Central memory CD4-positive, alpha-beta T cell (primary cell): ENCODE measurements around the gene TTC7B.

ENCODE experiments used
- DNase-seq: peaks from one replicate; pipeline ENCODE4 v3.0.0; 2022

TTC7B gene

GRCh38 chr14:90587918-90588317 lies 228.3 kb downstream of the TTC7B start:
- DNase-seq = no peak

- DNase-seq = no peak
Measured at GRCh38 chr14:90587252-90587910, 228.8 kb downstream of the TTC7B start.

- DNase-seq = no peak
Measured at GRCh38 chr14:90585106-90585505, 231.1 kb downstream of the TTC7B start.

- no peak for DNase-seq
Measured at GRCh38 chr14:90583916-90584605, 232.2 kb downstream of the TTC7B start.

- DNase-seq = no peak
Measured at GRCh38 chr14:90583427-90583826, 232.8 kb downstream of the TTC7B start.

GRCh38 chr14:90582166-90582565 lies 234.1 kb downstream of the TTC7B start:
- DNase-seq = no peak

GRCh38 chr14:90581745-90582144 lies 234.5 kb downstream of the TTC7B start:
- no peak for DNase-seq

GRCh38 chr14:90580377-90581335 lies 235.6 kb downstream of the TTC7B start:
- no peak for DNase-seq

- no peak for DNase-seq
Measured at GRCh38 chr14:90579816-90580215, 236.4 kb downstream of the TTC7B start.

- no peak for DNase-seq
Measured at GRCh38 chr14:90579088-90579487, 237.1 kb downstream of the TTC7B start.

GRCh38 chr14:90578283-90578985 lies 237.8 kb downstream of the TTC7B start:
- DNase-seq = no peak

- DNase-seq = no peak
Measured at GRCh38 chr14:90577661-90578282, 238.5 kb downstream of the TTC7B start.

GRCh38 chr14:90576981-90577660 lies 239.1 kb downstream of the TTC7B start:
- no peak for DNase-seq

- DNase-seq = no peak
Measured at GRCh38 chr14:90576581-90576980, 239.6 kb downstream of the TTC7B start.

- no peak for DNase-seq
Measured at GRCh38 chr14:90575781-90576180, 240.4 kb downstream of the TTC7B start.

- no peak for DNase-seq
Measured at GRCh38 chr14:90575336-90575735, 240.9 kb downstream of the TTC7B start.

GRCh38 chr14:90574188-90575131 lies 241.8 kb downstream of the TTC7B start:
- no peak for DNase-seq

GRCh38 chr14:90573385-90574105 lies 242.7 kb downstream of the TTC7B start:
- no peak for DNase-seq

GRCh38 chr14:90572441-90573150 lies 243.6 kb downstream of the TTC7B start:
- no peak for DNase-seq
